Fibroblast of skin of scalp (primary cell): ENCODE results near the gene VSTM4. TPM values are rescaled to one million over a fixed set of nuclear protein-coding genes. Genes with fewer than 3 reads are reported as not detected.

Experiments
- DNase-seq: peaks from one replicate; pipeline ENCODE4 v3.0.0-alpha.2; 2013
- polyA plus RNA-seq, 2 experiments: library from polyadenylated mRNA; unstranded; fragments of 120-200 nt; gene quantifications; one replicate each; pipeline ENCODE4 v1.2.1, GENCODE V29; 2013; ENCODE audit not compliant: insufficient read length in 2 of 2

The VSTM4 gene, protein sequence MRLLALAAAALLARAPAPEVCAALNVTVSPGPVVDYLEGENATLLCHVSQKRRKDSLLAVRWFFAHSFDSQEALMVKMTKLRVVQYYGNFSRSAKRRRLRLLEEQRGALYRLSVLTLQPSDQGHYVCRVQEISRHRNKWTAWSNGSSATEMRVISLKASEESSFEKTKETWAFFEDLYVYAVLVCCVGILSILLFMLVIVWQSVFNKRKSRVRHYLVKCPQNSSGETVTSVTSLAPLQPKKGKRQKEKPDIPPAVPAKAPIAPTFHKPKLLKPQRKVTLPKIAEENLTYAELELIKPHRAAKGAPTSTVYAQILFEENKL
- 44.0 TPM for polyA plus RNA-seq (2013, experiment 1 of 2; ENCODE audit: insufficient read length)
- polyA plus RNA-seq (2013, experiment 2 of 2; ENCODE audit: insufficient read length), result 44.9 TPM

DNA sequence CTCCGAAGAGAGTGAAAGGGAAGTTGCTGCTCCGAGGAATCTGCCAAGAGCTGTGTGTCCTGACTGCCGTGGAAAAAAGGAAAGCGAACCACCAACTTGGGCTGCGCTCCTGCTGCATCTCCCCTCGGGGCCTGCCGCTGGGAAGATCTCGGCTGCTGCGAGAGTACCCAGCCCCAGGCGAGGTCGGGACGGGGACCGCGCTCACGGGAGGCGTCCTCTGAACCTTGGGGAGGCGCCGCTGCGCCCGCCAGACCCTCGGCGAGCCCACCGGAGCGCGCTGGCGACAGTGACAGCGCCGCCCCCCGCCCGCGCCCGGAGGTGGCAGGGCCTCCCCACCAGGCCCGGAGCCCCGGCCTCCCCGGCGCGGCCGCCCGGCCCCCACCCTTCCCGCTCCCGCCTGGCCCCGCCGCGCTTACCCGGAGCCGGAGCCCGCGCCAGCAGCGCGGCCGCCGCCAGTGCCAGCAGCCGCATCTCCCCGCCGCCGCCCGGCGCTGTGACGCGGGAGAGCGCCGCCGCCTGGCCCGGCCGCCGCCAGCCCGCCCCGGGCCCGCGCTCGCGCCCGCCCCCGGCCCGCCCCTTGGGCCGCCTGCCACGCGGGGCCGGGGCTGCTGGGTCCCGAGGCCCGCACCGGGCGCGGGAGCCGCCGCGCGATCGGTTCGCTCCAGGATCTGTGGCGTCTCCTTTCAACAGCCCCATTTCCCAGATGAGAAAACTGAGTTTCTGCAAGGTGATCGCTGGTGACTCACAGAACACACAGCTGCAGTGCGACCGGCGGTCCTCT lies at the start of gene VSTM4:
Gene VSTM4 (minus strand): TSS at position 508 of the 781 bp plus-strand sequence. CDS start 37 bp downstream, at position 471.
- peak; percentile 60 for DNase-seq

DNA sequence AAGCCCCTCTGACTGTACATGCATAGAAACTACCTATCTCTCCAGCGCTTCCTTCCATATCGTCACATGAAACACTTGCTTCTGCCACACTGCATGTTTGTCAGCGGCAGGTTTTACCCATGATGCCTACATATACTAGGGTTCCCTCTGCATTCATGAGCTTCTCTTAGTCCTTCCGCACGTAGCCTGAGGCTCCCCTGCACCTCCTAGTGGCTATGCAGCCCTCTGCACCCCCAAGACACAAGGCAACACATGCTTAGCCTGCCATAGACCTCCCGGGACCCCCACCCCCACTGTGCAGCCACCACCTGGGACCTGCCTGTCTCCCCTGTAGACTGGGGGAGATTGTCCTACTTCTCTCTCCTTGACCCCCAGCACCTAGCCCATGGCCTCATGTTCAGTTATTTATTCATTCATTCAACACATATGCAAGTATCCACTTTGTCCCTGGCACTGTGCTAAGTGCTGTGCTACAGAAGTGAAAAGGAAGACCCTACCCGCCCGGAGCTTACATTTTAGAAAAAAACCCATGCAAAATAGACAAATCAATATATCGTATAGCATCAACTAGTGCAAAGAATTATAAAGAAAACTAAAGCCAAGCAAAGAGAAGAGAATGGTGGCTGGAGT lies 49.4 kb upstream of the VSTM4 start:
- peak; percentile 54 for DNase-seq

DNA sequence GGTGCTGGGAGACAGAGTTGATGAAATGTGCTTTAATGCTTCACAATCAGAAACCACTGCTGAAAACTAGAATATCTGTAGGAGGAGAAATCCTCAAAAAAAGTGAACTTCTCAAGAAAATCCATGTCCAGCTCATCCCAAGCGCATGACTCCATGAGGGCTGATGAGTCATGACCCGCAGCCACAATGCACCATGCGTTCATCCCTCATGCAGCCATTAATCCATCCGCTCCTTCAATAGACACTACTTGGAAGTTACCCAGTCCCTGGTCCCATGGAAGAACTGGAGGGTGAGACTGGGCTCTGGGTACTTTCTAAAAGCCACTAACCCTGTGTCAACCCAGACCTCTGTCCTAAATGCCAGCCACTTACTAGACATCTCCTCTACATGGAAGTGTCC lies 48.4 kb upstream of the VSTM4 start:
- DNase-seq, result peak; percentile 60

DNA sequence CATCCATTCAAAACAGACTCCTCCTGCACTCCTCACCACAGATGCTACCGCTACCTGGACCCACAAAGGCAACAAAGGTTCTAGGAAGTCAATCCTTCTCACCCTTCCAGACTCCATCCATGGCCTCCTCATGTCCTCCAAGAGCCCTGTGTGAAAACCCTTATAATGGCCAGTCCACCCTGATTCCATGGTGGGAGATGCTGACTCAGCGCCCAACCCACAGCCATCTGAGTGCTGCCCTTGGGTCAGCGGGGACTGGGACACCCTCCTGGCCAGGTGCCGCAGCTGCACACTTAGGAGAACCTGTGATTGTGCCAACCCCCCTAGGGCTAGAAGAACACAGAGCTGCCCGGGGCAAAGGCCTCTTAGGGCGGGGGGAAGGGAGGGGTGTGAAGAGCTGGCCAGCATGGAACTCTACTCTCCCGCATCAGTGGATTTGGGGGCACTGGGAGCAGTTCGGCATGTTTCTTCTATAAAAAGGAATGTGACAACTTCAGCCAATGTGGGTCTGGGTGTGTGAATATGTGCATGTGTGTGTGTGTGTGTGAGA lies 47.5 kb upstream of the VSTM4 start:
- no peak for DNase-seq

DNA sequence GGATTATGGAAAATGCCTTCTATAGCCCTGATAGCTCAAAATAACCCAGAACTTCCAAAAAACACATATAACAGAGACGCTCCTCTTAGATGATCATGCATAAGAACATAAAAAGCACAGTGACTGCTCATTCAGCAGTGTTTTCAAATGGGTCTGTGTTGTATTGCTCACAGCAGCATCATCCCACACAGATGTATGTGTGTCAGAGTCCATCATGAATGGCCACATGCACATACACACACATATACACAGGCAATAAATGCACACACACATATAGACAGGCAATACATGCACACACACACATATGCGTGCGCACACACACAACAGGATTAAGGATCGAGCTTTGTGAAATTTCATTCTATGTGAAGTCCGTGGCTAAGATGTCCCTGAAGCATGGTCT lies 46.7 kb upstream of the VSTM4 start:
- DNase-seq, result no peak

DNA sequence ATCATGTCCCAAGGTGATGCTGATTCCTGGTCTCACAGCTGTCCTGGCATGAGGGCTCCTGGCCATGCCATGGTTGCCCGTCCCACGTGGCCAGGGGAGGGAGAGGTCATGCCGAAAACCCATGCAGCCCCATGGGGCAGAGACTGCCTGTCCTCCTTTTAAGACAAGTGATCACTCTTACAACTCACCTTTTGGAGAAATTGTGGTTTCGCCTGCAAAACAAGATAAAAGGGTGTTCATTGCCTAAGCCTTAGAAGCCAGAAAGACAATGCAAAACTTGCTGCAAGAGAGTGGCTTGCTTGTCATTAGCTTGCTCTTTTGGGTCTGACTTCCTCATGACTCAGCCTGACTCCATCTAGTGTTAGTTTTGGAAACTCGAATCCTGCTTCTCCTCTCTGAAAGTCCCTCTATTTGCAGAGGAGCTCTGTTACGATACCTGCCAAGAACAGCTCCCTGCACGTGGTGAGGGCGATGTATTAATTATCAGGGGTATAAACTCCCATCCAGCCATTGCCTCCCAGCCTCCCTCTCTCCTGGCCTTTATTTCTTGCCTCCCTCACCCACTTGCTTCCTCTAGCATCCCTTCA lies 46.2 kb upstream of the VSTM4 start:
- DNase-seq, result peak; percentile 72

DNA sequence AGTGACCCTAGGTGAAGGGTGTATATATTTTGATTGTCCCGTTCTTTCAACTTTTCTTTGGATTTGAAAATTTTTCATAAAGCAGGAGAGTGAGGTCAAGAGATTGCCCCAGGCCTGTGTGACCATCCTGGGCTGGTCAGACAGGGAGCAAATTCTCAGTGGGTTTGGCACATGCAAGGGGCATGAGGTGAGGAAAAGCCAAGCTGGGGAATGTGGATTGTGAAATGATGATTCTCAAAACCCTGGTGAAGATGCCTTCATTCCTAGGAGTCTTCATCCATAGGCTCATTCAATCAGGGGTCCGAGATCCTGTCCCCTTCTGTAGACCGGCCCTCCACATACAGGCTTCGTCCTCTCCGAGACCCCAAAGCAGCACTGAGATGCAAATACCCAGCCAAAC lies 45.5 kb upstream of the VSTM4 start:
- DNase-seq, result no peak

DNA sequence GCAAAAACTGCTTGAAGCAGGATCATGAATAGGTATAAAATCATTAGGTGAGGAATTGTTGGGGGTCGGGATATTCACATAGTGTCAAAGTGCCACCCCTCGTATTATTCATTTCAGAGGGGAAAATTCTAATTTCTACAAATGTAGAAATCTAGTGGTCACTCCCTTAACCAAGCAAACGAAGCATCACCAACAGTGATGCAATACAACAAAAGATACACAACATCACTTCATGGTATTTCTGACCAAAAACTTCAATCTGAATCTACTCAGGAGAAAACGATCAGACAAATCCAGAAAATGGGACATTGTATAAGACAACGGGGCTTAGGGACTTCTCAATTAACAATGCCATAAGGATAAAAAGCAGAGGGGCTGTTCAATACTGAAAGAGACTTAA lies 44.8 kb upstream of the VSTM4 start:
- DNase-seq, result no peak

DNA sequence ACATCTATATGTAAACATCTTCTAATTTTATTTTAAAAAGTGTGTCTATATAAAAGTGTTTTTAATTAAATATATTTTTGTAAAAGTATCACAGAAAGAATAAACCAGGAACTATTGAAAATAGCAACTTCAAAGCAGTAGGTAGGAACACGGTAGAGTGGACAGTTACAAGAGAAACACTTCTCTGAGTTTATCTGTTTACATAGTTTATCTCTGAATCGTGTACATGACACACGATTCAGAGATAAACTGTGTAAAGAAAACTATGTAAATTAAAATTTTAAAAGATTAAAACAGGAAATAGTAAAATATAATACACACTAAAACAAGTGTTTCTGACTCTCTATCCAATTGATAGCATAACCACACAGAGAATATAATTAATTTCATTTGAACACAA lies 43.6 kb upstream of the VSTM4 start:
- no peak for DNase-seq

DNA sequence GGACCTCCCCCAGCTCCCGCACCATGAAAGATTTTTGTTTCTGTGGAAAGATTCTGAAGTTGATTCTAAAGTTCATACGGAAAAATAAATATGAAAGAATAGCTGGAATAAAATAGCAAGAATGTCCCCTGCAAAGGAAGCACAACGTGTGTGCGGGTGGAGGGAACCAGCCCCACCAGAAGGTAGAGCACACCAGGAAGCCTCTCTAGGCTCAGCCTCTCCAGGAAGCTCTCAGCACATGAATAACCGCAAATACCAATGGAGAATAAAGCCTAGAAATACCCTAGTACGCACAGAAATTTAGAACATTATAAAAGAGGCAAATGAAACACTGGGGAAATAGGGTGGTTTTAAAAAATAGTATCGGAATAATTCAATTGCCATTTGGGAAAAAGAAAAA lies 43.1 kb upstream of the VSTM4 start:
- peak; percentile 73 for DNase-seq

DNA sequence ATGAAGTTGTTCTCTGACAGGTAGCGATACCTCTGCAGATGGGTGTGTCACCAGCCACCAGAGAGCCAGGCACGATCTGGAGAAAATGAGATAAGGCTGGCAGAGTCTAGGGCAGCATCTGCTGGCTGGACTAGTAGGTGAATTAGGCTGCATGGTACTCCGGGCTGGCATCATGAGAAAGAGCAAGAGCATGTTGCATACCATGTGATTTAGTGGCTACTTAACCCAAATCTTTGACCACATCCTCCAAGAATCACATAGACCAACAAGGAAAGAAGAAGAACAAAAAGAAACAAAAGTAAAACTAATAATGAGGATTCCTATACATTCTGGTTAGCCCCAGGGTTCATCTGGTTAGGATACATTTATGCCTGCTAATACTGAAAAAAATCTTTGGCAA lies 41.9 kb upstream of the VSTM4 start:
- no peak for DNase-seq

DNA sequence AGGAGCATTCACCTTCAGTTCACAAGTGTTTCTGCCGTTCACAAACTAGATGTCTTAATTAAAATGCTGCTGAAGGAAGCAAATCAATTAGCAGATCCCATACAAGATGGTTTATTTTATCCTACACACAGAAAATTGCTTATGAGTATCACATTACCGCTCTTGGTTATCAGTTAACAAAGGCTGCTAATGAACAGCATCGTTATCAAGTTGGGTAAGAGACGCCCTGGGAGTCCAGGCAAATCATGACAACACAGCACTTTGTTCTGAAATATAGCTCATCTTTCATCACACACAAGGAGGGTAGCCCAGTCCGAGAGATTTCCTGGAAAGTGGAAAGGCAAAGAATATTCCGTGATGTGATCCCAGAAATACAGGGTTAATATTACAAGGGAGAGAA lies 39.3 kb upstream of the VSTM4 start:
- no peak for DNase-seq

DNA sequence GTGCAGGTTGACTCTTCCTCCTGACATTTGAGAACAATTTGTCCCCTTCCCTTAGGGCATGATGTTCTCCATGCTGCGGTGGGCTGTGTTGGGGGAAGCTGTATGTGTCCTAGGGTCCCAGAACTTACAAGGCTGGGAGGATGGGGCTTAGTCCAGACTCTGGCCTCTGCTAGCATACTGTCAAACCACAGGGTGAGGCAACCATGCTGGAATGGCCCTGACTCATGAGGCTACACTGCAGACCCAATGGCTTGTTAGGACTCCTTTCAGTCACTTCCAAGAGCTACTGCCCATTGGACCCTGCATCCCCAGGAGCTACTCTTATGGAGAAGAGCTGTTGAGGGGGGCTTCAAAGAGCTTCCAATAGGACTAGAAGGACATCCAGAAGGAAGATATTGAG lies 38.6 kb upstream of the VSTM4 start:
- DNase-seq, result peak; percentile 81

DNA sequence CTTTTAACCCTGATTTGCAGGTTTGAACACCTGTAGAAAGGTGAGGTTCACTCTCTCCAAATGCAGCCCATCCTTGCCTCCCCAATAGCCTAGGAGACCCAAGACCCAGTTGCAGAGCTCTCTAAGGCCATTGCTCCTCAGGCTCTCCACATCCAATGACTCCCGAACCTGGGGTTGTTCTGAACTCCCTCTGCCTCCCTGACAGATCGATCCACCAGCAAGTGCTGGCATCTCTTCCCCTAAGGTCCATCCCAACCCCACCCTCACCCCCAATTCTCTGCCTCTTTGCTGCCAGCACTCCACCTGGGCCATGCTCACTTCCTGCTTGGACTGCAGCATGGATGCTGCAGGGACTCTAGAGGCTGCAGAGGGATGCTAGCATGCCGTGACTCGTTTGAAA lies 37.8 kb upstream of the VSTM4 start:
- no peak for DNase-seq

DNA sequence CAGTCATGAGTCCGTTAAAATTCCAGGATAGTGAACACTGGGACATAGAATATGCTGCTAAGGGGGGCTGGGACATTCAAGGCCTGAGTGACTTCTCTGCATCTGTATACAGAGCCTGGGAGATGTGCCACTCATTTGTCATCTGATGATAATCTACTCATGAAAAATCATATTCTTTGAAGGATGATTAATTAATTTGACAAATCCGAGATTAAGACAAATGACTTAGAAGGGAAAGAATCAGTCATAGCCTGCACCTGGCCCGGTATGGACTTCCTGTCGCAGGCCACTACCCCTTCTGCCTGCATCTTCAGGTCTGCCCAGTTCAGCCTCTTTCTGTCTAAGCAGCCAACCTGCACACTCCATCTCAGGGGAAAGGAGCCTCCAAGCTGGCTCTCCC lies 37.3 kb upstream of the VSTM4 start:
- DNase-seq, result no peak

DNA sequence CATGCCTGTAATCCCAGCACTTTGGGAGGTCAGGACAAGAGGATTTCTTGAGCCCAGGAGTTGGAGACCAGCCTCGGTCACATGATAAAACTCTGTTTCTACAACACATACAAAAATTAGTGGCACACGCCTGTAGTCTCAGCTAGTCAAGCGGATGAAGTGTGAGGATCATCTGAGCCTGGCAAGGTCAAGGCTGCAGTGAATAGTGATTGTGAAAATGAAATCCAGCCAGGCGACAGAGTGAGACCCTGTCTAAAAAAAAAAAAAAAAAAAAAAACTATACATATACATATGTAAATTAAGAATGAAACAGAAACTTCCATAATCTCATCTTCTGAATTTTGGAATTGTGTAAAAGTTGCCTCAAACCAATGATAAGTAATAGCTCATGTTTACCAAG lies 36.7 kb upstream of the VSTM4 start:
- DNase-seq, result no peak

DNA sequence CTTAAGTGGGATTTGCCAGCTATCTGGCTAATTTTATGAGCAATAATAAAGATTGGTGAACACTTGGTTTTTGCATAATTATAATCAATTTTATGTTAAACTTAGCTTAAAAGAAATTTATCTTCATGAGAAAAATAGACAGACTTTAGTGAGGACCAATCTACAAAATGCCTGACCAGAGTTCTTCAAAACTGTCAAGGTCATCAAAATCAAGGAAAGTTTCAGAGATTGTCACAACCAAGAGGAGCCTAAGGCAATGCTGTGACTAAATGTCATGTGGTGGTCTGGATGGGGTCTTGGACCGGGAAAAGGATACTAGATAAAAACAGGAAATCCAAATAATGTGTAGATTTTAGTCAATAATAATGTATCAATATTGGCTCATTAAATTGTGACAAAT lies 36.2 kb upstream of the VSTM4 start:
- no peak for DNase-seq

DNA sequence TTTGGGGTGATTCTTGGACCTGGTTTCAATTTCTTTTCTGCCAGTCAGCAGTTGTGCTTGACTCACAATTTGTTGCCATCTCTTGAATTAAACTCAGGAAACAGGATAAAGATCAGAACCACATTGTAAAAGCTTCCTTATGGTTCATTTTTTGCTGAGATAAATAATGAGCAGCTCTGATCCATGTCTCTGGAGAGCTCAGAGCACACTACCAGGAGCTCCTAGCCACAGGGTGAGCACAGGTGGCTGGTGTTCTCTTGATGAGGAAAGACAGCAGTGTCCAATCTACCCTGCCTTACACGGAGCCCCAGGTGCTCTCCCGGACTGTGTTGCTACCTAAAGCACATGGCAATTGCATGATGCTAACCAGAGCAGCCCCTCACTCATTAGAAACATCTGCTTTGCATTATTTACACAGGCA lies 35.7 kb upstream of the VSTM4 start:
- no peak for DNase-seq

DNA sequence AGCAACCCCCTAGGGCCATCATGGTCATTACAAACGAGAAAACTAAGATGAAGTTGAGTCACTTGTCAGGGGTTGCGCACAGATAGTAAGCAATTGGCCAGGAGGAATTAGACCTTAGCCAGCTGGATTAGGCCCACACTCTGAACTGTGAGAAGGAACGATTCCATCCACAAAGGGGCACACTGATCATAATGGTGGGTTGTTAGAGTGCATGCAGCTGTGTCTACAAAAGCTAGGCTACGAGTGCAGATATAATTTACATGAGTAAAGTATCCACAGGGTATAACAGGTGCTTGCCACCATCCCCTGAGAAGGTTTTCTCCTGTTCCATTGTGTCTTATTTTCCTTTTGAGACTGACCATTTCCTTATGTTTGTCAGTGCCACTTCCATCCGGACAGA lies 35.1 kb upstream of the VSTM4 start:
- no peak for DNase-seq

DNA sequence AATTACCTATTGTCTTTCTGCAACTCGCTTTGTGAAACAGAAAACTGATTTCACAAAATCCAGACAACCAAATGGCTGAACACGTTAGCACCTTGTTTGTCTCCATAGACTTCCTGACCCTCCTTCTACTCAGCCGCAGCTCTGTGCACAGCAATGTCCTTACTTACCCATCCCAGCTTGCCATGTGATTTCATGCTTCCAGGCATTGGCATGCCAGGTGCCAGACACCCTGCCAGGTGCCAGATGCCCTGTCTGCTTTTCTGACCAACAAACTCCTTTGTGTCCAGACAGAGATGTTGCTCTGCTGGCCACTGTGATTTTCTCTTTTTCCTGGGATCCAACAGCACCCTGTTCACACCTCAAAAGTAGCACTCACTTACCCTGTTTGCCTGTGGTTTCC lies 34.6 kb upstream of the VSTM4 start:
- no peak for DNase-seq

DNA sequence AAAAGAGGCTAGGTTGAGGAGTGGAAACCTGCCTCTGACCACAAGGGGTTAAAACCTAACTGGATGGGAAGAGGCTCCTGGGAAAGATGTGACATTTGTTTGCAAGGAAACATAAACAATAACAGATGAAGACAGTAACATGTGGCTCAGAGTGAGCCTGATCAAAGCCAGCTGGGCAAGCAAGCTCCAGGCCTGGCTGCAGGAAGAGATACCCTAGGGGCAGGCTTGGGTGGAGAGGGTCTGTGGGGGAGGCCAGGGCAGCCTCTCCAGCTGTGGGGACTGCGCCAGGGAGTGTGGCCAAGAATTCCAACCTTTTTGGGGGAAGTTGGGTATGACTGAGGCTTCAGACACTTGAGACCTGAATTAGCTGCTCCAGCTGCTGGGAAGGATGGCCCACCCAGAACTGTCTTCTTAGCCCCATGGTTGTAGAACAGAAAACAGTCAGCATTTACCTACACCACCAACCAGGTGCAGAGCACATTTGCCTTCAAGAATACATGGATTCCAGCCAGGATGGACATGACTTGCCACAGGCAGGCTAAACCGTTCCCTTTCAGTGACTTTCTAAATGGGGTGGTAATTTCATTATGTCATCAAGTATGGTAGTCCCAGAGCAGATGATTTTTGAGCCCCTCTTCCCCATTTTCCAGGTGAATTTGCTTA lies 28.9 kb upstream of the VSTM4 start:
- peak; percentile 91 for DNase-seq

DNA sequence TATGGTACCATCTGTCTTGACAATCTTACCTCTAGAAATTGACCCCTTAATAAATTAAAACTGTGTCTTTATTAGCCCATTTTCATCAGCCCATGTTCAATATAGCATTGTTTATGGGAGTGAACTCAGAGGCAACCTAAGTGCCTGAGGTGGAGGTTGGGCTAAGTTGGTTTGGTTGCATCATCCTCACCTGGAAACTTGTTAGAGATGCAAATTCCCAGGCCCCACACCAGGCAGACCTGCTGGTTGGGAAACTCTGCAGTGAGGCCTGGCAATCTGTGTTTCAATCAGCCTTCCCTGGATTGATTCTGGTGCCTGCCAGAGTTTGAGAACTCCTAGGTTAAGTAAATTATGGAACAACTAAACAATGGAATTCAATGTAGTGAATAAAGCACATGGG lies 27.9 kb upstream of the VSTM4 start:
- no peak for DNase-seq
